Measurements from ENCODE around the gene IFI6.

Gene IFI6

DNA sequence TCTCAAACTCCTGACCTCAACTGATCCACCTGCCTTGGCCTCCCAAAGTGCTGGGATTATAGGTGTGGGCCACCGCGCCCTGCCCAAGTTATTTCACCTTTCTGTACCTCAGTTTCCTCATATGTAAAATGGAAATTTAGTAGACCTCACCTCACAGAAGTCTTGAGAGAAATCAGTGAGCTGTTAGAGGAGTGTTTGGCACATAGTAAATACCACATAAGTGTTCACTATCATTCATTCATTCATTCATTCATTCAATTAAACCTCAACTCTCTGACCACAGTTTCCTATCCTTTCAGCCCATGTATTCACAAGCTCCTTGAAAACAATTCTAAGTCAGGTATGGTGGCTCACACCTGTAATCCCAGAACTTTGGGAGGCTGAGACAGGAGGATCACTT, 33.2 kb downstream of the IFI6 start:
- TF ChIP-seq, protein P1, sequence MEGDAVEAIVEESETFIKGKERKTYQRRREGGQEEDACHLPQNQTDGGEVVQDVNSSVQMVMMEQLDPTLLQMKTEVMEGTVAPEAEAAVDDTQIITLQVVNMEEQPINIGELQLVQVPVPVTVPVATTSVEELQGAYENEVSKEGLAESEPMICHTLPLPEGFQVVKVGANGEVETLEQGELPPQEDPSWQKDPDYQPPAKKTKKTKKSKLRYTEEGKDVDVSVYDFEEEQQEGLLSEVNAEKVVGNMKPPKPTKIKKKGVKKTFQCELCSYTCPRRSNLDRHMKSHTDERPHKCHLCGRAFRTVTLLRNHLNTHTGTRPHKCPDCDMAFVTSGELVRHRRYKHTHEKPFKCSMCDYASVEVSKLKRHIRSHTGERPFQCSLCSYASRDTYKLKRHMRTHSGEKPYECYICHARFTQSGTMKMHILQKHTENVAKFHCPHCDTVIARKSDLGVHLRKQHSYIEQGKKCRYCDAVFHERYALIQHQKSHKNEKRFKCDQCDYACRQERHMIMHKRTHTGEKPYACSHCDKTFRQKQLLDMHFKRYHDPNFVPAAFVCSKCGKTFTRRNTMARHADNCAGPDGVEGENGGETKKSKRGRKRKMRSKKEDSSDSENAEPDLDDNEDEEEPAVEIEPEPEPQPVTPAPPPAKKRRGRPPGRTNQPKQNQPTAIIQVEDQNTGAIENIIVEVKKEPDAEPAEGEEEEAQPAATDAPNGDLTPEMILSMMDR (IDR thresholded peaks at IDR 0.05; ENCODE audit: low read depth, low read length), result no peak
- H3K4me3 ChIP-seq (replicated peaks in 1 of 2; ENCODE audit: low read depth in 2 of 2, low read length in 2 of 2), result no peak overlapping the region
- DNase-seq (ENCODE audit: low read depth in 2 of 2), result no peak

DNA sequence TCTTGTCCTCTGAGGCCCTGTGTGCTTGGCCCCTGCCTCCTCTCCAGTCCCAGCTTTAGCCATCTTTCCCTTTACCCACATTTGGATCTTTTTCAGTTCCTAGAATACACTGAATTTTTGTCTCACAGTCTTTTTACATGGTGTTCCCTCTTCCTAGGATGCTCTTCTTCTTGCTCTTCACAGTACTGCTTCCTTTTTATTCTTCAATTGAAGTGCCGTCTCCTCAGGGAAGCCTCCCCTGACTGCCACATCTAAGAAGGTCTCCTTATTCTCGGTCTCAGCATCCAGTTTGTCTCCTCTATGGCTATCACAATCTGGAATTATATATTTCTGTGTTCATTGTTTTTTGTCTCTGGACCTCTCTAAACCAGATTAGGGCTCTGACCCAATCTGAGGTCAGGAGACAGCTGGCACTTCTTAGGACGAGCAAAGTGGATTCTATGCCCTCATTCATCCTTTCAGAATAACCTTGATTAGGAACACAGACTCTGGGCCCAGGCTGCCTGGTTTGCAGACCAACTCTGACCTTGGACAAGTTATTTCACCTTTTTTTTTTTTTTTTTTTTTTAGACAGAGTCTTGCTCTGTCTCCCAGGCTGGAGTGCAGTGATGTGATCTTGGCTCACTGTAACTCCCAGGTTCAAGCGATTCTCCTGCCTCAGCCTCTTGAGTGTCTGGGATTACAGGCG, 33.8 kb downstream of the IFI6 start:
- no peak overlapping the region for H3K4me3 ChIP-seq (replicated peaks in 1 of 2; ENCODE audit: low read depth in 2 of 2, low read length in 2 of 2)
- no peak for DNase-seq (ENCODE audit: low read depth in 2 of 2)
- TF ChIP-seq, protein P1 (IDR thresholded peaks at IDR 0.05; ENCODE audit: low read depth, low read length), result no peak

DNA sequence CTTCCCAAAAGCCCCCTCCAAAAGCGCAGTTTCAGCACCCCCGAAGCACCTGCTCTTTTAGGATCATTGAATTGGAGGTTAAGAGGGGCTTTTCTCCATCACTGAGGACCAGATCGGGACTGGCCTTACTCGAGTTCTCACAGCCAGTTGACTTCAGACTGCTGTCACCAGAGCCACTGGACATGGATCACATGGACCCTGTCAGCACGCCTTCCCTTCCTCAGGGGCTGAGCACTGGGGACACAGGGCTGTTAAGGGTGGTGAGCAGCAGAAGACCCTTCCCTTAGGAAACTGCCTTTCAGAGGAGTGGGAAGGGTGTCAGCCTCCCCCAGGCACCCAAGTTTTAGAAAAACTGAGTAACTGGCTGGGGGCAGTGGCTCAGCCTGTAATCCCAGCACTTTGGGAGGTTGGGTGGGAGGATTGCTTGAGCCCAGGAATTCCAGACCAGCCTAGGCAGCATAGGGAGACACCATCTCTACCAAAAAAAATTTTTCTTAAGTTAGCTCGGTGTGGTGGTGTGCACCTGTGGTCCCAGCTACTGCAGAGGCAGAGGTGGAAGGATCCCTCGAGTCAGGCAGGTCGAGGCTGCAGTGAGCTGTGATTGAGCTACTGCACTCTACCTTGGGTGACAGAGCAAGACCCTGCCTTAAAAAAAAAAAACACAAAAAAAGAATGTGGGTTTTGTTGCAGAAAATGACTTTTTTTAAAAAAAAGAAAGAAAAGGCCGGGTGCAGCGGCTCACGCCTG, 36.4 kb downstream of the IFI6 start:
- DNase-seq (ENCODE audit: low read depth in 2 of 2), result no peak
- no peak overlapping the region for H3K4me3 ChIP-seq (replicated peaks in 1 of 2; ENCODE audit: low read depth in 2 of 2, low read length in 2 of 2)
- TF ChIP-seq, protein P1 (IDR thresholded peaks at IDR 0.05; ENCODE audit: low read depth, low read length), result no peak

DNA sequence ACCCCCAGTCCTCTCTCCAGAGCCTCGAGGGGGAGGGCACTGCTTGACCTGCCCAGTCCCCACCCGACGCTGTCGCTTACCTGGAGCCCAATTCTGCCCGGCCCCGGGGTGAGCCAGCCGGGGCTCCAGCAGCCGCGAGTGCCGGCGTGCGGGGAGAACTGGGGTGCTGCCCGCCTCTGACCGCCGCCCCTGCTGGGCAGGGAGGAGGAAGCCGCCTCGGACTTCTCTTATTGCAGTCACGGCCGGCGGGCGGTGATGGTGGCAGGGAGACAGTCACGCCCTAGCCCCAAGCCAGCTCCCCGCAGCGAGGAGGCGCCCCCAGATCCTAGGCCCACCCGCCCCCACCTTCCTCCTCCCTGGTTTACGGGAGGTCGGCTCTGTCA, 37.0 kb downstream of the IFI6 start, which contains the start of gene FGR:
TSS of gene FGR (minus strand) at position 201 of the 383 bp plus-strand sequence. CDS start 11,269 bp downstream, outside the sequence.
- DNase-seq (ENCODE audit: low read depth in 2 of 2), result no peak

DNA sequence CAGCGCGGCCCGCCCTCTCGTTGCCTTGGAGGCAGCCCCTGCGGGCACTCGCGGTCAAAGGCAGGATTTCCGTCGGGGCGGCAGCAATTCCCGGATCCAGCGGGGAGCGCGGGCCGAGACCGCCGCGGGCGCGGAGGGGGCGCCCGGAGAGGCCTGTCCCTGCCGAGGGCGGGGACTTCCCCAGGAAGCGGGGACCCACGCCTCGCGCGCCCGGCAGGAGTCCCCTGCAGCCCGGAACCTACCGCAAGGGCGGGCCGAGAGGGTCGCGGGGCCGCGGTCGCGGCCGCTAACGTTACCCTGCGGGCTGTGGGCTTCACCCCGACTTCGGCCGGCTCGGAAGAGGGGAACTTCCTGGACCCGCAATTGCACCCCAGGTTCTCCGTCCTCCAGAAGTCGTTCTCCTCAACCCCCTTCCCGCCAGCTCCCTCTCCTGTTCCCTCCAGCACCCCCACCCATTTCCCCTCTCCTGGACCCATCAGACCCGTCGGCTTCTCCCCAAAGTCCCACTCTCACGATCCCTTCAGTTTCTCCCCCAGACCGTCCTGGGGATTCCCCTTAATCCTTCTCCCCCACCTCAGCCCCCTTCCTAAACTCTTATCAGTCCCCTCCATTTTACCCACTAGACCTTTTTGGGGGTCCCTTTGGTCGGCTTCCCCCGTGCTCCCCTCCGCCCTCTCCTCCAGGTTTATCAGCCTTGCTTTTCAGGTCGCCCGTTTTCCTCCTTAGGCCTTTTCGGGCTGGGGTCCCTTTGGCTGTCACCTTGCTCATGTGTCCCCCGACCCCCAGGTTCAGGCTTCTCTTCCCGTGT, 37.6 kb downstream of the IFI6 start:
- H3K4me3 ChIP-seq (replicated peaks in 1 of 2; ENCODE audit: low read depth in 2 of 2, low read length in 2 of 2), result peak overlapping the region; percentile 30 to 35
- TF ChIP-seq, protein P1 (IDR thresholded peaks at IDR 0.05; ENCODE audit: low read depth, low read length), result no peak
- peak in 1 of 2 donors; percentile 14 for DNase-seq (ENCODE audit: low read depth in 2 of 2)

More for the DNA sequence above, 37.0 kb downstream of the IFI6 start, which contains the start of gene FGR:
- TF ChIP-seq, protein P1 (IDR thresholded peaks at IDR 0.05; ENCODE audit: low read depth, low read length), result no peak
- peak within 1 kb of the TSS; percentile 30 to 35 for H3K4me3 ChIP-seq (replicated peaks in 1 of 2; ENCODE audit: low read depth in 2 of 2, low read length in 2 of 2)

DNA sequence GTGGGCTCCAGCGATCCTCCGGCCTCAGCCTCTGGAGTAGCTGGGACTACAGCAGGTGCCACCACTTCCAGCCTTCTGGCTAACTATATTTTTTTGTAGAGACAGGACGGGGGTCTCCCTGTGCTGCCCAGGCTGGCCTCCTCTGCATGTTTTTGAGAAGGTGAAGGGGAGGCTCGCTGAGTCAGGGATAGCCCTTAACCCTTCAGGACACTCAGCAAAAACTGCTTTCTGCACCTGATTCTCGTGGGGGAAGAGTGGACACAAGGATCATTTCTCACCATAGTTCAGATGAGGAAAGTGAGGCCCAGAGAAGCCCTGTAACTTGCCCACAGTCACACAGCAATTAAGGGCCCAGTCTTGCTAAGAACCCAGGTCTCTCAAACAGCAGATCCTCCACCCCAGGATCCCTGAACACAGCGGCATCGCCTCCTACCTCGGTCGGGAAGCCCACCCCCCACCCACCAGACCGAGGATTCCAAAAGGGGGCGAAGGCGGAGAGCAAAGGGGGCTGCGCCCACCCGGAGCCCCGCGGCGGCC, 38.3 kb downstream of the IFI6 start:
- TF ChIP-seq, protein P1 (IDR thresholded peaks at IDR 0.05; ENCODE audit: low read depth, low read length), result no peak
- no peak for DNase-seq (ENCODE audit: low read depth in 2 of 2)
- H3K4me3 ChIP-seq (replicated peaks in 1 of 2; ENCODE audit: low read depth in 2 of 2, low read length in 2 of 2), result peak overlapping the region in 1 of 2 donors; percentile 35
